NT2/D1 (cell line): ENCODE results near the gene HOXA2.

Experiments used
- YY1 ChIP-seq: IDR thresholded peaks from 2 replicates; pipeline ENCODE4 v1.6.1; 2011; ENCODE audit not compliant: insufficient read length, insufficient read depth
- ZNF274 ChIP-seq: IDR thresholded peaks from 2 replicates; pipeline ENCODE4 v1.6.1; 2011; ENCODE audit warnings: mild to moderate bottlenecking, low read depth, low read length

GRCh38 chr7:27112361-27112760 is 9.9 kb upstream of the HOXA2 start:
- TF ChIP-seq ZNF274 (no peak), YY1 (no peak)
